ENCODE results near the gene AIG1. TPM values are rescaled to one million over a fixed set of nuclear protein-coding genes. Genes with fewer than 3 reads are reported as not detected.

The AIG1 gene
- total and polyA plus RNA-seq, 12 donors: 21.0 to 55.7 (median 47.2) TPM

GRCh38 chr6:143150281-143150680 lies 89.6 kb downstream of the AIG1 start:
- no peak overlapping the region for H3K4me3 ChIP-seq
- intact Hi-C loops (cut with DNase I): no loop called here
- no peaks in the 10 kb centered on the region for H3K27me3 ChIP-seq
- H3K27ac ChIP-seq: no peak overlapping the region
- H3K4me1 ChIP-seq (replicated peaks in 1 of 2): no peaks in the 10 kb centered on the region
- no peaks in the 10 kb centered on the region for H3K36me3 ChIP-seq (replicated peaks in 1 of 2)
- no peaks in the 10 kb centered on the region for H3K9me3 ChIP-seq (replicated peaks in 1 of 3)
- TF ChIP-seq CTCF (IDR thresholded peaks at IDR 0.05) (no peak), POLR2A (IDR thresholded peaks at IDR 0.05) (no peak)
- 92 to 100% (median 98%) methylated on average over 1 of the region's 1 CpG for WGBS, 4 donors
- DNase-seq: no peak

DNA sequence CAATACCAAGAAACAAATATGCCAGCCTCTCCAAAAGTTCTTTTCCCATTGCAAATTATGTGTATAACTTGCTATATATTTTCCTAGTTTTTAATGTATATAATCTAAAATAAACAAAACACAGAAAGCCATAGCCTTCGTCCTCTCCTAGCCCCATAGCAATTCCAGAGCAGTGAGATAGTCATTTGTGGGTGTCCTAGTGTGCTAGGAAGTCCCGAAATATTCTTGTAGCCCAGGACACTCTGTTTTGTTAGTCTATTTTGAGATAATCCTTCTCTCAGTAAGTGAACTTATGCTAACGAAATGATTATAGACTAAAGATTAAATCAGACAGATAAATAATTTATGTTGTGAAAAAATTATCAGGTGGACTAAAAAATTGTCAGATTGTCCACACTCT lies 90.7 kb downstream of the AIG1 start:
- H3K4me3 ChIP-seq: no peak overlapping the region
- DNase-seq: no peak
- no peaks in the 10 kb centered on the region for H3K9me3 ChIP-seq (replicated peaks in 1 of 3)
- H3K36me3 ChIP-seq (replicated peaks in 1 of 2): no peaks in the 10 kb centered on the region
- no peak overlapping the region for H3K27ac ChIP-seq
- TF ChIP-seq CTCF (IDR thresholded peaks at IDR 0.05): no peak
- TF ChIP-seq POLR2A (IDR thresholded peaks at IDR 0.05): no peak
- H3K4me1 ChIP-seq (replicated peaks in 1 of 2): no peaks in the 10 kb centered on the region
- WGBS, 4 donors: 92 to 96% (median 95%) methylated on average over 3 of the region's 3 CpGs
- H3K27me3 ChIP-seq: no peaks in the 10 kb centered on the region
- intact Hi-C loops (cut with DNase I): no loop called here

GRCh38 chr6:143155681-143156080 lies 95.0 kb downstream of the AIG1 start:
- H3K4me3 ChIP-seq: no peak overlapping the region
- no peak for DNase-seq
- no peaks in the 10 kb centered on the region for H3K9me3 ChIP-seq (replicated peaks in 1 of 3)
- WGBS, 4 donors: 90 to 98% (median 95%) methylated on average over 1 of the region's 1 CpG
- intact Hi-C loops (cut with DNase I): no loop called here
- H3K36me3 ChIP-seq (replicated peaks in 1 of 2): no peaks in the 10 kb centered on the region
- no peak overlapping the region for H3K27ac ChIP-seq
- H3K27me3 ChIP-seq: no peaks in the 10 kb centered on the region
- TF ChIP-seq POLR2A (IDR thresholded peaks at IDR 0.05): no peak
- no peak for TF ChIP-seq CTCF (IDR thresholded peaks at IDR 0.05)
- H3K4me1 ChIP-seq (replicated peaks in 1 of 2): no peaks in the 10 kb centered on the region

- Histone ChIP-seq H3K4me3 (no peak overlapping the region), H3K9me3 (replicated peaks in 1 of 3) (no peaks in the 10 kb centered on the region), H3K27ac (no peak overlapping the region), H3K27me3 (no peaks in the 10 kb centered on the region), H3K36me3 (replicated peaks in 1 of 2) (no peaks in the 10 kb centered on the region), H3K4me1 (replicated peaks in 1 of 2) (no peaks in the 10 kb centered on the region)
- intact Hi-C loops (cut with DNase I): no loop called here
- DNase-seq: no peak
- no peak for TF ChIP-seq POLR2A (IDR thresholded peaks at IDR 0.05)
- no peak for TF ChIP-seq CTCF (IDR thresholded peaks at IDR 0.05)
- 42 to 94% (median 86%) methylated on average over 2 of the region's 2 CpGs for WGBS, 4 donors
Observed at GRCh38 chr6:143157131-143157530, 96.4 kb downstream of the AIG1 start.

Data from adrenal gland (tissue), 12 donors.